Spinal cord (tissue), 10 donors: ENCODE measurements around the gene DCUN1D3. TPM values are rescaled to one million over a fixed set of nuclear protein-coding genes. Genes with fewer than 3 reads are reported as not detected.

Experiments used
- DNase-seq, 6 donors: peaks; one replicate each; pipeline versions ENCODE4 v3.0.0 to v3.0.0-alpha.2; 2013 to 2015; ENCODE audit warnings: low spot score in 6 of 6, low read depth in 4 of 6
- H3K27ac ChIP-seq: one replicate; pipeline ENCODE4 v1.5.1; 2013; ENCODE audit warnings: low read depth, low read length, control low read depth
- H3K27me3 ChIP-seq: one replicate; pipeline ENCODE4 v1.6.1; 2013; ENCODE audit warnings: low read length; ENCODE audit not compliant: control insufficient read depth, insufficient read depth
- H3K36me3 ChIP-seq: one replicate; pipeline ENCODE4 v1.6.1; 2013; ENCODE audit warnings: low read length; ENCODE audit not compliant: control insufficient read depth, insufficient read depth
- H3K4me1 ChIP-seq: one replicate; pipeline ENCODE4 v1.6.1; 2013; ENCODE audit warnings: low read length; ENCODE audit not compliant: control insufficient read depth, insufficient read depth
- H3K4me3 ChIP-seq: one replicate; pipeline ENCODE4 v1.5.1; 2013; ENCODE audit warnings: low read depth, low read length, control low read depth
- H3K9me3 ChIP-seq: one replicate; pipeline ENCODE4 v1.6.1; 2013; ENCODE audit warnings: low read length; ENCODE audit not compliant: control insufficient read depth, insufficient read depth
- WGBS: methylation state at CpG from one replicate; pipeline ENCODE4 v1.1.5; 2013; ENCODE audit warnings: missing lambda C conversion rate; ENCODE audit not compliant: insufficient coverage; 5-methylcytosine and 5-hydroxymethylcytosine counted together
- polyA plus RNA-seq, 2 donors: library from polyadenylated mRNA; unstranded; fragments of 120-200 nt; gene quantifications; one replicate each; pipeline ENCODE4 v1.2.1, GENCODE V29; 2013; ENCODE audit not compliant: insufficient read length in 2 of 2
- total RNA-seq, 2 donors: library from RNA; depleted of rRNA in 1 of 2; stranded (reverse); fragments of 120-200 nt in 1 of 2; fragments of >200 nt in 1 of 2; gene quantifications; one replicate each; pipeline versions ENCODE4 v1.2.3 to v1.2.4, GENCODE V29; 2013 to 2014
- donor health status: healthy.

Gene DCUN1D3
- total and polyA plus RNA-seq, 4 donors, result 5.9 to 14.0 (median 7.4) TPM

DNA sequence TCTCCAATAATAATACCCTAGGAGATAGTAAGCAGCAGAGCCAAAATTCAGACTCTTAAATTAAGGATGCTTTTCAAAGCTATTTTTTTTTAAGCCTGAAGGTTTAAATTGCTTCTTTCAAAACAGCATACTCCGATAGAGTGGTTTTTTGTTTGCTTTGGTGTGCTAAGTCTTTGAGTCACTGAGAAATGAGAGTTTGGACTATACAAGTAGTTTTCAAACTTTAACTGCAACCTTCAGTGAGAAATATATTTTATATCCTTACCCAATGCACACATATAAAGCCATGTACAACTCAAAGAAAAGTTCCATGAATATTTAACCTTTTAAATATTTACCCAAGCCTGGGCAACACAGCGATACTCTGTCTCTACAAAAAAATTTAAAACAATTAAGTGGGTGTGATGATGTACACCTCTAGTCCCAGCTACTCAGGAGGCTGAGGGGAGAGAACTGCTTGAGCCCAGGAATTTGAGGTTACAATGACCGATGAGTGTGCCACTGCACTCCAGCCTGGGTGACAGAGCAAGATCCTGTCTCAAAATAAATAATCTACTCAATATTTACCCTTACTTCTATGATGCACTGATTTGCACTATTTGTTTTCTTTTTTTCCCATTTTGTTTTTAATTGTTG, 19.2 kb downstream of the DCUN1D3 start:
- H3K4me1 ChIP-seq, result no peaks in the 10 kb centered on the region
- H3K27ac ChIP-seq, result no peak overlapping the region
- 80% methylated on average over 1 of the region's 3 CpGs for WGBS
- H3K9me3 ChIP-seq, result no peaks in the 10 kb centered on the region
- no peak overlapping the region for H3K4me3 ChIP-seq
- H3K27me3 ChIP-seq, result no peaks in the 10 kb centered on the region
- DNase-seq, result no peak
- no peaks in the 10 kb centered on the region for H3K36me3 ChIP-seq

DNA sequence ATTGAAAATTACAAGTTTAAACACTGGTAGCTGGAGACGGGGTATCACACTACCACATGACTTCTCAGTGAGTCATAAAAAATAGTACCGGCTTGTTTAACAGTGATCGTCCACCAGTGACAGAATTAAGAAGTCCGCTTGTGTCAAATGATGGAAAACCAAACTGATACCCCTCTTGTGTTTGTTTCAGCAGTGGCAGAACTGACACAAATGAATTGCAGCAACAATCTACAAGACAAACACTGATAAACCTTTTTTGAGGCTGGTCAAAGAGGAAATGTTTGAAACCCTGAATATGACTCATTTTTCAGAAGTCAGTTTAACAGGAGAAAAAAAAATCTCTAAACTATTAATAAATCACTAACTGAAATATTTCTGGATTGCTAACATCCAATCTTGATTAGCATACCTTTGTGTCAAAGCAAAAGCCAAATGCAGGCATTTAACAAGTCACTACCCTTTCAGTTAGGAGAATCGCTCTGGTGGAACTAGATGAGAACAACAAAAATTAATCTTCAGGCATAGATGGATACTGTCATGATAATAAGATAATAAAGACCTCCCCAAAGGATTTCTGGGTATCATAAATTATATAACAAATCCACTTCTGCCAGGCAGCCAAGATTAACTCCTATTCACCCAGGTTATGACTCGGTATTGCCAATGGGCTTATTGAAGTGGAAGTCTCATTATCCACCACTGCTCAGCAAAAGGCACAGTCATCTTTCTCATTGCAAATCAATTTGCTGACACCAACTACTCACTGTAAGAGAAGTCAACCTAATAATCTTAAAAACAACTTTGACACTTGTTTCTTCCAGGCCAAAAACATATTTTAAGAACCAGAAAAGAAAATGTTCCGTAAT, 20.8 kb downstream of the DCUN1D3 start:
- no peaks in the 10 kb centered on the region for H3K36me3 ChIP-seq
- H3K9me3 ChIP-seq, result no peaks in the 10 kb centered on the region
- WGBS, result no CpG with 5 or more reads among the region's 7 CpGs
- no peak overlapping the region for H3K4me3 ChIP-seq
- no peak overlapping the region for H3K27ac ChIP-seq
- no peaks in the 10 kb centered on the region for H3K4me1 ChIP-seq
- peak in 1 of 6 donors; percentile 69 for DNase-seq
- no peaks in the 10 kb centered on the region for H3K27me3 ChIP-seq

DNA sequence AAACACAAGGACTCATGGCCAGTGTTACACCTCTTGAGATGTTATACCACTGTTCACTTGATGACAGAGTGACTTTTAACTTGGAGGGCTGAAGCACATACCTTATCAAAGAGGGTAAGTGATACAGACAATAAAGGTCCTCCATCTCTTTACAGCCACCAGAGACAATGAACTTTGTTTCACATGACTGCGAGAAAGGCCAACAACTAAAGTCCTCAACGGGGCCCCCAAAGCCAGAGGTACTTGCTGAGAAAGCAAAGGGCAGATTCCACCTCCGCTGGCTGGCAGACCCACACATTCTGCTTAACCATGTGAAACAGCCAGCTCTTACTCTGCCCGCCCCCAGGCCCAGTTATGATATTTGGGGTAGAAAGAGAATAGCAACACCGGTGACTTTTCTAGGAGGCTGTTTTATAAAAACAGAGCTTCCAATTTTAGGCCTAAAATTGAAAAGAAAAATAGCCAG, 21.4 kb downstream of the DCUN1D3 start:
- WGBS, result 31% methylated on average over 2 of the region's 5 CpGs
- no peak for DNase-seq

DNA sequence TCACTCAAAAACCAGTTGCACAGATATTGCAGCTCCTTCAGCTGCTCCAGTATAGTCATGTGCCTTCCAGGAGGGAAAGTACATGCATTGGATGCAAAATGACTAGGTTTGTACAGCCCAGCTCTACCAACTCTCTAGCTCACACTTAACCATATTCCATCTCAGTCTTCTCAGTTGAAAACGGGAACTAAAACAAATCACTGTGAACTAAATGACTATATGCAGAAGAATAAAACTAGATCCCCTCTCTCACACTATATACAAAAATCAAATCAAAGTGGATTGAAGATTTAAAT, 24.9 kb downstream of the DCUN1D3 start:
- peaks cover 3% of the 10 kb centered on the region for H3K4me1 ChIP-seq
- no peaks in the 10 kb centered on the region for H3K27me3 ChIP-seq
- no CpG with 5 or more reads among the region's 1 CpG for WGBS

More for the DNA sequence above, 21.4 kb downstream of the DCUN1D3 start:
- no peaks in the 10 kb centered on the region for H3K9me3 ChIP-seq
- H3K4me1 ChIP-seq, result no peaks in the 10 kb centered on the region
- no peaks in the 10 kb centered on the region for H3K27me3 ChIP-seq
- no peak overlapping the region for H3K4me3 ChIP-seq
- no peak overlapping the region for H3K27ac ChIP-seq
- H3K36me3 ChIP-seq, result no peaks in the 10 kb centered on the region

DNA sequence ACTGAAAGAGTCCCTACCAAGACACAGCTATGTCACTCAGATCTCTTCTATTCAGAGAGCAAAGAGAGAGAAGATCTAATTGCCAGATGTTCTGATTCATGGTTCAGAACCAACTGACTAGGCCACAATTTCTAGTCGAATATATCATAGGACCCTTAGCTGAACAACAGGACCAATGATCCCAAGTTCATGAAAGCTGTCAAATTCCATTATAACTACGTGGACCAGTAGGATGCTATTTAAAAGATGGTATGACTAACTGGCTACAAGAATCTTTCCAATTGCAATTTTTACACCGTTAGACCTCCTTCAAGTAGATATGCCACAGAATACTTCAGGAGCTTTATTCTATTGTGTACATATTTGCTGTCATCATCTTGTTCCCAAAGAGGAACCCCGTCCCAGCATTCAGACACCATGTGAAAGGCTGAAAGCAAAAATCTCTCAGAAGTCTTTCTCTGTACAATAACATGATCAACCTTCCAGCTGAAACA, 26.0 kb downstream of the DCUN1D3 start:
- H3K27me3 ChIP-seq, result no peaks in the 10 kb centered on the region
- 80% methylated on average over 1 of the region's 4 CpGs for WGBS
- no peaks in the 10 kb centered on the region for H3K36me3 ChIP-seq
- no peak overlapping the region for H3K4me3 ChIP-seq
- no peak overlapping the region for H3K27ac ChIP-seq
- H3K9me3 ChIP-seq, result no peaks in the 10 kb centered on the region
- peaks cover 3% of the 10 kb centered on the region for H3K4me1 ChIP-seq
- DNase-seq, result no peak

More for the DNA sequence above, 24.9 kb downstream of the DCUN1D3 start:
- no peak for DNase-seq
- Histone ChIP-seq H3K36me3 (no peaks in the 10 kb centered on the region), H3K4me3 (no peak overlapping the region), H3K9me3 (no peaks in the 10 kb centered on the region), H3K27ac (no peak overlapping the region)

DNA sequence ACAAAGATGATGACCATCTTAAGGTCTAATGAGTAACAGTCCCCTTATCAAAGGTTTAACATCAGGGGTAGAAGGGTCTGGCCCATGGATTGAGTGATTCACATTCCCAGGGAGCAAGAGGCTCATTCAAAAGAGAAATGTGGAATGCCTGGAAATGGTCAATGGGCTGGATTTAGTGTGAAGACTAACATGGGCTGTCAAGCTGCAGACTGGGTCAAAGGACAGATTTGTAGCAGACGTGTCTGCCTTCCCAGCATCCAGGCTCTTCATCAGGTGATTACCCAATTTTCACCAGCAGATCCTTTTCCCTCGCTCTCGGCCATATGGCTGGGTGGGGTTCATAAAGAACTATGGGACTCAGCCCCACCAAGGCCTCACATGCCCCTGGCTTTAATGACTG, 26.8 kb downstream of the DCUN1D3 start:
- Histone ChIP-seq H3K9me3 (no peaks in the 10 kb centered on the region), H3K4me3 (no peak overlapping the region), H3K36me3 (no peaks in the 10 kb centered on the region), H3K27ac (no peak overlapping the region), H3K27me3 (no peaks in the 10 kb centered on the region), H3K4me1 (peaks cover 7% of the 10 kb centered on the region)
- no peak for DNase-seq
- no CpG with 5 or more reads among the region's 3 CpGs for WGBS

DNA sequence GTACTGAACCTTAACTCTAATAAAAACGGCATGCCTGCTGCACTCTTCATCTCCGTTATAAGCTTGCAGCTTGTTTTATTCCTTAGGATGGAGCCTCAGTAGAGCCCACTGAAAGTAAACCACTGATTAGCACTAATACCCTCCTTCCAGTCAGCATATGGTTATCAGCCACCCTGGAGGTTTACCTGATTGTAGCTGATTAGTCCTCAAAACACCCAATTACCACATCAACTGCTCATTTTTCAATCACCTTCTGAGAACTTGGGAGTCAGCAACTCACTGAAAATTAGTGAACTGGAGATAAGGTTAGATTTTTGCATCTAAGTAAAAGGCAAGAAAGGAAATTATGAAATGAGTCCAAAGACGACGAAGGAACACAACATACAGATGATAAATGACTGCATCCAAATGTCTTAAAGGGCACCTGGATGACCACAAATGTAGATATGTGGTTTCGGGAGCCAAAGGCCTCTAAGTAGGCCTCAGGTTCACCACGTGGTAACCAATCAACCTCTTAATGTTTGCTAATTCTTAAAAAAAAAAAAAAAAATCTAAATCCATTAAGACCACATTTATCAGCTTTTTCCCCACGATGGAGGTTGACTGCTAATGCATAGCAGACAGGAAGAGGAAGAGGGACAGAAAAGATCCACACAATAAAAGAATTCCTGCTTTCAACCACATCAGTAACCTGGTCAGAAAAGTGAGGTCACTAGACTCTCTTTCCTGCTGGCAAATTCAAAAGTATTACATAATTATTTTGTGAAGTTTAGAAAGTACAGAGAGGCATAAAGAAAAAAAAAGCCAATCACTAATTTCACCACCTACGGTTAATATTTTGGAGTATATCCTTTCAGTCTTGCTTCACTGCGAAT, 28.0 kb downstream of the DCUN1D3 start:
- no peaks in the 10 kb centered on the region for H3K27me3 ChIP-seq
- peak in 1 of 6 donors; percentile 21 for DNase-seq
- no peaks in the 10 kb centered on the region for H3K36me3 ChIP-seq
- H3K4me3 ChIP-seq, result no peak overlapping the region
- no peak overlapping the region for H3K27ac ChIP-seq
- no peaks in the 10 kb centered on the region for H3K9me3 ChIP-seq
- 67% methylated on average over 2 of the region's 9 CpGs for WGBS
- peaks cover 7% of the 10 kb centered on the region for H3K4me1 ChIP-seq

DNA sequence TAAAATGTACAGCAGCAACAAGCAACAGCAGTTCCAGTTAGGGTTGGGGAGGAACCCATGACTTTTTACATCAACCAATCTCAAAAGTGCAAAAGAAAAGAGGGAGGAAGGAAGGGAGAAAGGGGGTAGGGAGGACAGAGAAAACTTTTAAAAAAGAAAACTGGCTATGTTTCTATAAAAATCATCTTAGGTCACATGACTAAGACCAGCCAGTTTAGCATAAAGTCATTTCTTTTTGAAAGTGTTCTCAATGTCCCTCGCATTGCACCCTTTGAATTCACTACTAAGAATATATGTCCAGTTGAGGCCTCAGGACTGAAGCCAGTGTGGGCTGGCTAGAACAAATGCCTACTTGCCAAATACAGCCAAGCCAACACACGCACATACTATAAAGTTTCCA, 28.9 kb downstream of the DCUN1D3 start:
- H3K36me3 ChIP-seq, result no peaks in the 10 kb centered on the region
- no peaks in the 10 kb centered on the region for H3K9me3 ChIP-seq
- 42% methylated on average over 2 of the region's 2 CpGs for WGBS
- DNase-seq, result no peak
- no peak overlapping the region for H3K4me3 ChIP-seq
- H3K27me3 ChIP-seq, result no peaks in the 10 kb centered on the region
- peak overlapping the region; percentile 43 for H3K27ac ChIP-seq
- peaks cover 10% of the 10 kb centered on the region for H3K4me1 ChIP-seq

DNA sequence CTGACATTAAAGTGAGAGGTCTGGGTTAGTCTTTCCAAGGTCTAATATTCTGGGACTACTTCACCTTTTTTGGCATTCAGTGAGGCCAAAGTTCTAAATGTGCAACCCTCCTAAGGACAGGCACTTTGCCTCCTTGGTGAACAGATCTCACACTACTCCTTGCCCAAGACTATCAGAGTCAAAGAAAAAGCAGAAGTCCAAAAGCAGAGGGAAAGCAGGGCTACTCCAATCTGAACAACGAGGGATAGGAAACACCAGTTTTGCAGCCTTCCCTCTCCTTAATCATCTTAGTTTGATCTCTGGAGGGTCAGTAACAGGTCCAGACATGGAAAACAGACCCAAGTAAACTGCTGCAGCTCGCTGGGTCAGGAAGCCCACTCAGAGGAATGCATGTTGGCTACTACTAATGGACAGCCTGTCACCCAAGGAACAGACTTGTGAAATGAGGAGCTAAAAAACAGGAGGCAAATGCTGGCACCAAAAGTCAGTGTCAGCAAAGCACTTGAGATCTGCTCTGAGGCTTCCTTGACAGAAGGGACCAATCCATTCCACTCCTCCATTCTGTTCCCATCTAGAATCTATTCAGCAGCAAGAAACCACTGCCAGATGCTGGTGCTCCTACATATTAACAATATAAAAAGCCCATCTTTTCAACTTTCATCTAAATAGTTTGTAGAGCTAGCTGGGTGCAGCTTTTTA, 29.9 kb downstream of the DCUN1D3 start:
- Histone ChIP-seq H3K4me1 (peaks cover 12% of the 10 kb centered on the region), H3K9me3 (no peaks in the 10 kb centered on the region), H3K36me3 (no peaks in the 10 kb centered on the region), H3K27me3 (no peaks in the 10 kb centered on the region), H3K27ac (peak overlapping the region; percentile 43), H3K4me3 (no peak overlapping the region)
- DNase-seq, result no peak
- WGBS, result 94% methylated on average over 2 of the region's 2 CpGs
